Activated T-cell treated with anti-CD3 and anti-CD28 coated beads, Interleukin-2, amount 50 U/mL, for 4 hours (primary cell): Measurements from ENCODE around the gene NEGR1. TPM values are rescaled to one million over a fixed set of nuclear protein-coding genes. Genes with fewer than 3 reads are reported as not detected.

Source experiments
- ATAC-seq, 2 donors: fragments of 200-7000 bp; cut with Tn5 transposase; one replicate each; pipeline ENCODE4 v1.10.0; 2021
- DNase-seq: peaks from one replicate; pipeline ENCODE4 v3.0.0-alpha.2; 2020
- H3K27me3 Mint-ChIP-seq: one replicate; pipeline ENCODE4 v1.8.0; 2021; ENCODE audit warnings: low read depth, mixed read lengths
- H3K36me3 Mint-ChIP-seq: one replicate; pipeline ENCODE4 v1.8.0; 2022; ENCODE audit warnings: mixed read lengths; ENCODE audit not compliant: insufficient read depth
- H3K4me1 Mint-ChIP-seq: one replicate; pipeline ENCODE4 v1.8.0; 2021; ENCODE audit warnings: low read depth, mixed read lengths
- H3K4me3 Mint-ChIP-seq: one replicate; pipeline ENCODE4 v1.8.0; 2021; ENCODE audit warnings: mild to moderate bottlenecking, moderate library complexity, mixed read lengths
- H3K9me3 Mint-ChIP-seq: one replicate; pipeline ENCODE4 v1.8.0; 2021; ENCODE audit warnings: mixed read lengths
- total RNA-seq, 3 donors: library from RNA; stranded (reverse); gene quantifications; one replicate each; pipeline ENCODE4 v1.2.1, GENCODE V29; 2021

NEGR1 gene
- total RNA-seq, 3 donors from 2014 or later: not detected

GRCh38 chr1:71834601-71835441 is 447.5 kb downstream of the NEGR1 start:
- ATAC-seq (no peak), DNase-seq (no peak)
- no peaks in the 10 kb centered on the region for H3K36me3 Mint-ChIP-seq
- no peaks in the 10 kb centered on the region for H3K4me1 Mint-ChIP-seq
- H3K27me3 Mint-ChIP-seq: no peaks in the 10 kb centered on the region
- H3K4me3 Mint-ChIP-seq: no peak overlapping the region
- peaks cover 10% of the 10 kb centered on the region for H3K9me3 Mint-ChIP-seq

DNA sequence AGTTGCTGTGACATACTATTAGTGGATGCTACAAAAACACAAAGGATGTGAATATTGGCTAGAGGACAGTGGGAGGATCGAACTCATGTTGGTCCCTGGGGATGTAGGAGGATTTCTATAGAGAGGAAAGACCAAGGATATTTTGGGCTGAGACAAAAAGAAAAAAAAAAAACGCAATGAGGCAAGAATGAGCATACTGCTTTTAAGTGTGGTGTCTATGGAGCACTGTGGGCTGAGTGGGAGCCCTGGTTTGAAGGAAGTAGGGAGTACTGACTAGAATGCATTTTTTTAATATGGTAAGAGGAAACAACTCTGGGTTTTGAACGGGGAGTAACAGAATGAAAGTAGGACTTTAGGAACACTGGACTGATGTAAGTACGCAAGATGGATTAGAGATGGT is 450.7 kb downstream of the NEGR1 start:
- H3K4me3 Mint-ChIP-seq: no peak overlapping the region
- H3K36me3 Mint-ChIP-seq: no peaks in the 10 kb centered on the region
- ATAC-seq (no peak), DNase-seq (no peak)
- peaks cover 6% of the 10 kb centered on the region for H3K9me3 Mint-ChIP-seq
- no peaks in the 10 kb centered on the region for H3K4me1 Mint-ChIP-seq
- no peaks in the 10 kb centered on the region for H3K27me3 Mint-ChIP-seq

DNA sequence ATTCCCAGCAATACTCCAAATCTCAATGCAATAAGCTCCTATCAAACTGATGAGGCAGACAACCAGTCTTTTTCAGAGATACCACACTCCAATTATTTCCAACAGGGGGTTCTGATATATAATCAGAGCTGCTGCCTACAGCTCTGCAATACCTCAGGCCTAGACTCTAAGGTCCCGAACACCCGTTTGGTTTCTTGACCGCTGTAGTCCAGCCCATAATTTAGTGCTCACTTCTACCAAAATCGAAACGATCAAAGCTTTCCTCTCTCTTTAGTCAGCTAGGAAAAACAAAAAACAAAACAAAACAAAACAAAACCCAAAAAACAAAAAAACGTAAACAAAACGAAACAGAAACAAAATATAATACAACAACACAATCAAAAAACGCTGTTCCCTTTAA is 453.0 kb downstream of the NEGR1 start:
- Mint-ChIP-seq H3K4me1 (no peaks in the 10 kb centered on the region), H3K4me3 (no peak overlapping the region), H3K9me3 (peaks cover 6% of the 10 kb centered on the region), H3K36me3 (no peaks in the 10 kb centered on the region), H3K27me3 (no peaks in the 10 kb centered on the region)
- DNase-seq (no peak), ATAC-seq (no peak)

- H3K4me1 Mint-ChIP-seq: no peaks in the 10 kb centered on the region
Measured at GRCh38 chr1:71828431-71829012, 453.8 kb downstream of the NEGR1 start.

DNA sequence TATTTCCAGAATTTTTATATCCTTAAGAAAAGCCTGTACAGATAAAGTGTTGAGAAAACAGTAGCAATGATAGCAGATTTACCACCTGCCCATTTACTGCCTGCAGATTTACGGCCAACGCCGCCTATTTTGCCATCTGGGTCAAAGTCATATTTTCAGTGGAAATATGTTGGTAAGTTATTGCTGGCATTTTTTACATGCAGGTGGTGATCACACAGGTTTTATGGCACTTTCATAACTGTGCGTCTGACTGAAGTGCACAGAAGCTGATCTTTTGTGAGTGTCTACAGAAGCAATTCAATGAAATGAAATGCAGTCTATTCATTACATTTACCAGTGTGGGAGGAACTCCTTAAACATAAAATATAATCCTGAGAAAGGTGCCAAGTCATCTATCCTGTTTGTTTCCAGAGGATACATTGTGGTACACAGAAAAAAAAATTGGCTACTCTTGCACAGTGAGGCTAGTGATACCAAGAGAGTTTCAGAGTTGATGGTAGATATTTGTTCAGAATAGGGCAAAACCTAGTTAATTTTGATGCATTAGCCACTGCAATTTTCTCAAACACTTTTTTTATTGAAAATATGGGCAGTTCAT is 458.5 kb downstream of the NEGR1 start:
- no peaks in the 10 kb centered on the region for H3K36me3 Mint-ChIP-seq

More at GRCh38 chr1:71828431-71829012, 453.8 kb downstream of the NEGR1 start:
- Mint-ChIP-seq H3K27me3 (no peaks in the 10 kb centered on the region), H3K4me3 (no peak overlapping the region), H3K9me3 (peaks cover 6% of the 10 kb centered on the region), H3K36me3 (no peaks in the 10 kb centered on the region)
- ATAC-seq (no peak), DNase-seq (no peak)

DNA sequence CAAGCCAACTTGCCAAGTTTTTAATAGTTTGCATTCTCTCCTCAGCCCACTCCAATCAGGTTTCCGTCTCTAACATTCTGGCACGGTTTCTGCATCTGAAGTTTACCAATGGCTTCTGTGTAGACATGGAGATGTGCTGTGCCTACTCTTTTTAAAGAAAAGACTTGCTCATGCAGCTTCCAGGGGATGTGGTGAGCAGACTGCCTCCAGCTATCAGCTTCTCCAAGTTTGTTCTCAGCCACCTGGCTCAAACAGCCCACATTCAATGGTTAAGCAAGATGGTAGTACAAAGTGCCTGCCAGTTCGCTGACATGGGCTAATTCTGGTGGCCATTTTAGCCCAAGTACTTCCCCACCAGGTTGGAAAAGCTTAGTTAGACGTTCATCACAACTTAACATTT is 465.3 kb downstream of the NEGR1 start:
- no peaks in the 10 kb centered on the region for H3K4me1 Mint-ChIP-seq
- no peaks in the 10 kb centered on the region for H3K36me3 Mint-ChIP-seq
- no peaks in the 10 kb centered on the region for H3K27me3 Mint-ChIP-seq
- peaks cover 9% of the 10 kb centered on the region for H3K9me3 Mint-ChIP-seq
- ATAC-seq (no peak), DNase-seq (no peak)
- no peak overlapping the region for H3K4me3 Mint-ChIP-seq

More for the DNA sequence above, 458.5 kb downstream of the NEGR1 start:
- DNase-seq (no peak), ATAC-seq (no peak)
- peaks cover 7% of the 10 kb centered on the region for H3K9me3 Mint-ChIP-seq
- no peak overlapping the region for H3K4me3 Mint-ChIP-seq
- H3K4me1 Mint-ChIP-seq: no peaks in the 10 kb centered on the region
- H3K27me3 Mint-ChIP-seq: no peaks in the 10 kb centered on the region

GRCh38 chr1:71809085-71809484 is 473.3 kb downstream of the NEGR1 start:
- no peak for DNase-seq
- no peaks in the 10 kb centered on the region for H3K27me3 Mint-ChIP-seq
- ATAC-seq: no peak
- no peaks in the 10 kb centered on the region for H3K36me3 Mint-ChIP-seq
- H3K9me3 Mint-ChIP-seq: no peaks in the 10 kb centered on the region
- H3K4me1 Mint-ChIP-seq: no peaks in the 10 kb centered on the region
- no peak overlapping the region for H3K4me3 Mint-ChIP-seq

GRCh38 chr1:71804140-71804539 is 478.2 kb downstream of the NEGR1 start:
- no peak overlapping the region for H3K4me3 Mint-ChIP-seq

GRCh38 chr1:71796006-71796405 is 486.3 kb downstream of the NEGR1 start:
- peaks cover 13% of the 10 kb centered on the region for H3K9me3 Mint-ChIP-seq
- no peaks in the 10 kb centered on the region for H3K4me1 Mint-ChIP-seq
- H3K36me3 Mint-ChIP-seq: no peaks in the 10 kb centered on the region
- H3K4me3 Mint-ChIP-seq: no peak overlapping the region
- no peak for ATAC-seq
- no peaks in the 10 kb centered on the region for H3K27me3 Mint-ChIP-seq
- no peak for DNase-seq

More at GRCh38 chr1:71804140-71804539, 478.2 kb downstream of the NEGR1 start:
- Mint-ChIP-seq H3K4me1 (no peaks in the 10 kb centered on the region), H3K9me3 (no peaks in the 10 kb centered on the region), H3K27me3 (no peaks in the 10 kb centered on the region), H3K36me3 (no peaks in the 10 kb centered on the region)
- no peak for DNase-seq
- no peak for ATAC-seq

GRCh38 chr1:71792264-71792663 is 490.1 kb downstream of the NEGR1 start:
- no peaks in the 10 kb centered on the region for H3K27me3 Mint-ChIP-seq
- H3K36me3 Mint-ChIP-seq: no peaks in the 10 kb centered on the region
- DNase-seq (no peak), ATAC-seq (no peak)
- peaks cover 9% of the 10 kb centered on the region for H3K9me3 Mint-ChIP-seq
- H3K4me3 Mint-ChIP-seq: no peak overlapping the region
- no peaks in the 10 kb centered on the region for H3K4me1 Mint-ChIP-seq

- H3K9me3 Mint-ChIP-seq: no peaks in the 10 kb centered on the region
- DNase-seq (no peak), ATAC-seq (no peak)
- H3K36me3 Mint-ChIP-seq: no peaks in the 10 kb centered on the region
- H3K4me1 Mint-ChIP-seq: no peaks in the 10 kb centered on the region
- no peak overlapping the region for H3K4me3 Mint-ChIP-seq
- no peaks in the 10 kb centered on the region for H3K27me3 Mint-ChIP-seq
Measured at GRCh38 chr1:71788113-71788512, 494.2 kb downstream of the NEGR1 start.

DNA sequence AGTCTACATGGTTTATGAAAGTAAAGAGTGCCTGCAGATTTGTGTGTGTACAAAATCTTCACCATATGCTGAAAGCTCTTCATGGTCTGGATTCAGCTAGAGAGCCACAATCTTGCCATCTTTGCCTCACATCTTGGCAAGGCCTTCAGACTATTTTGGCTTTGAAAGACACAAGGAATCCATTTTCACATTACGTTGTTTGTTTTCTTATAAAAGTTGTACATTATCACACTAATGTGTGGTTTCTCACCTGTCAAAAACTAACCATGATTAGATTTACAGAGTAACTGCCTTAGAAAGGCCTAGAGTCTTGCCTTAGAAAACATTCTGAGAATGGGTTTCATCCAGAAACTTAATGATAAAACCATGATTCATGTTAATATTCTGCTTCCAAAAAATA is 494.6 kb downstream of the NEGR1 start:
- no peaks in the 10 kb centered on the region for H3K27me3 Mint-ChIP-seq
- H3K9me3 Mint-ChIP-seq: no peaks in the 10 kb centered on the region
- ATAC-seq (no peak), DNase-seq (no peak)
- no peaks in the 10 kb centered on the region for H3K4me1 Mint-ChIP-seq
- H3K4me3 Mint-ChIP-seq: no peak overlapping the region
- H3K36me3 Mint-ChIP-seq: no peaks in the 10 kb centered on the region

DNA sequence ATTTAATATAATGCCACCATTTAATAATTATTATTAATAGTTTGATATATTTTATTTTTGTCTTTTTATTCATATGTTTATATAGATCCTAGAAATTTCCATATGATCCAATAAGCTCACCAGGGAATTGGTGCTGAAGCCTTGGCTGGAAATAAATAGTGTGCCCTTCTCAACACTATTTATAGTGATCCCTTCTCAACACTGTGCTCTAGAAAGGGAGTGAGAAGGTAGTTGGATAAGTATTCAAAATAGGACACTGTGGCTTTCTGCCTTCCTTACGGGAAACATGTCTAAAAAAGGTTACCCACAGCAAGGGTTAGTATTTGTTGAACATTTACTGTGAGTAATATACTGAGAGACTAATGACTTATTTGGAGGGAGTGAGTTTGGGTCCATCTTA is 496.1 kb downstream of the NEGR1 start:
- Mint-ChIP-seq H3K4me3 (no peak overlapping the region), H3K36me3 (no peaks in the 10 kb centered on the region), H3K27me3 (no peaks in the 10 kb centered on the region), H3K4me1 (no peaks in the 10 kb centered on the region), H3K9me3 (peaks cover 5% of the 10 kb centered on the region)
- no peak for DNase-seq
- ATAC-seq: no peak

- ATAC-seq (no peak), DNase-seq (no peak)
- H3K4me3 Mint-ChIP-seq: no peak overlapping the region
- peaks cover 5% of the 10 kb centered on the region for H3K9me3 Mint-ChIP-seq
- H3K36me3 Mint-ChIP-seq: no peaks in the 10 kb centered on the region
- H3K27me3 Mint-ChIP-seq: no peaks in the 10 kb centered on the region
- H3K4me1 Mint-ChIP-seq: no peaks in the 10 kb centered on the region
Measured at GRCh38 chr1:71785450-71785849, 496.9 kb downstream of the NEGR1 start.

DNA sequence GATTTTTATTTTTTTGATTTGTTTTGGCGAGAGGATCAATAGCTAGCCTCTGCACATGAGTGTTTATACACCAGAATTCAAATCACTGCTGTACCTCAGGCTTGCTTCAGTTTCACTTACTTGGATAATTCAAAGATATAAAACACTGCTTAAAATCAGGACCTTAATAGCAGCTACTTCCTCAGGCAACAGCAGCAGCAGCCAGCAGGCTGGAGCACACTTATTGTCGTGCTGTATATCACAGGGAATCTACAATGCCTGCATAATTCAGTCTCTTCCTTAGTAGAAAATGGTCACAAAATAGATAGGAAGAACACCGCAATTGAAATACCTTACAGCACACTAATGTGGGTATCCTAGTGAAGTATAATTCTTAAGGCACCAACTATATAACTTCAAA is 497.3 kb downstream of the NEGR1 start:
- peaks cover 5% of the 10 kb centered on the region for H3K9me3 Mint-ChIP-seq
- H3K4me3 Mint-ChIP-seq: no peak overlapping the region
- DNase-seq: no peak
- H3K4me1 Mint-ChIP-seq: no peaks in the 10 kb centered on the region
- H3K27me3 Mint-ChIP-seq: no peaks in the 10 kb centered on the region
- no peak for ATAC-seq
- H3K36me3 Mint-ChIP-seq: no peaks in the 10 kb centered on the region
